ENCODE measurements around the gene HYDIN.
"Not testable (repeated sequence)": the region's sequence is repeated elsewhere in the genome, so short reads cannot be mapped to it uniquely, and the experiment has no call there.

DNA sequence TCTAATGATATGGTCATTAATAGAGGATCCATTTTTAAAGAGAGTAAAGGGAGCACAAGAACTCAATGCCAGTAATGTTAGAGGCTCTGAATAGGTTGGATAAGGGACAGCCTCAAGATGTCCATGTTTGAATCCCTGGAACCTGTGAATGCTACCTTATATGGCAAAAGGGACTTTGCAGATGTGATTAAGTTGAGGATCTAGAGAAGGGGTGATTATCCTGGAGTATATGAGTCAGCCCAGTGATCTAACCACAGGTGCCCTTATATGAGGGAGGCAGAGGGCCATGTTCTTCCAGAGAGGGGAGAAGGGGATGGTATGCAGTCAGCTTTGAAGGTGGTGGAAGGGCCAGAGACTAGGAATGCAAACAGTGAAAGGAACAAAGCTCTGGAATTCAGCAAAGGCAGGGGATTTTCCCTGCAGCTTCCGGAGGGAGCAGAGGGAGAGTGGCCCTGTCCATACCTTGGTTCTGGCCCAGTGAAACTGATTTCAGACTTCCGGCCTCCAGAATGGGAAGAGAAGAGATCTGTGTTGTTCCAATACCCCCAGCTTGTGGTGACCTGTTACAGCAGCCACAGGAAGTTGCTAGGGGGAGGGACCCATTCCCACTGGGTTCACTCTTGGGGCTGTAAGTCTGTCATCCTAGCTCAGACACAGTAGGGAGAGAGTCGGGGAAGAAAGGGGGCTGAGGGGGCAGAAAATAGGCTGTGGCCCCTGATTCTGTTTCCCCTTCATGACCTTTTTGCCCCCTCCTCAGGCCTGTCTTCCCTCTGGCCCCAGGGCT lies 220.9 kb downstream of the HYDIN start:
- not testable (repeated sequence) for TF ChIP-seq POLR2A (IDR thresholded peaks at IDR 0.05)
- TF ChIP-seq, protein P1, sequence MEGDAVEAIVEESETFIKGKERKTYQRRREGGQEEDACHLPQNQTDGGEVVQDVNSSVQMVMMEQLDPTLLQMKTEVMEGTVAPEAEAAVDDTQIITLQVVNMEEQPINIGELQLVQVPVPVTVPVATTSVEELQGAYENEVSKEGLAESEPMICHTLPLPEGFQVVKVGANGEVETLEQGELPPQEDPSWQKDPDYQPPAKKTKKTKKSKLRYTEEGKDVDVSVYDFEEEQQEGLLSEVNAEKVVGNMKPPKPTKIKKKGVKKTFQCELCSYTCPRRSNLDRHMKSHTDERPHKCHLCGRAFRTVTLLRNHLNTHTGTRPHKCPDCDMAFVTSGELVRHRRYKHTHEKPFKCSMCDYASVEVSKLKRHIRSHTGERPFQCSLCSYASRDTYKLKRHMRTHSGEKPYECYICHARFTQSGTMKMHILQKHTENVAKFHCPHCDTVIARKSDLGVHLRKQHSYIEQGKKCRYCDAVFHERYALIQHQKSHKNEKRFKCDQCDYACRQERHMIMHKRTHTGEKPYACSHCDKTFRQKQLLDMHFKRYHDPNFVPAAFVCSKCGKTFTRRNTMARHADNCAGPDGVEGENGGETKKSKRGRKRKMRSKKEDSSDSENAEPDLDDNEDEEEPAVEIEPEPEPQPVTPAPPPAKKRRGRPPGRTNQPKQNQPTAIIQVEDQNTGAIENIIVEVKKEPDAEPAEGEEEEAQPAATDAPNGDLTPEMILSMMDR (IDR thresholded peaks at IDR 0.05): not testable (repeated sequence)

All from gastroesophageal sphincter (tissue), 3 donors.